Fibroblast of skin of left quadriceps (primary cell): ENCODE data around the gene TMEM213.

ENCODE experiments used
- DNase-seq, 2 experiments: peaks; one replicate each; pipeline ENCODE4 v3.0.0-alpha.2; 2013; ENCODE audit warnings: low read depth in 2 of 2

TMEM213 gene

GRCh38 chr7:138875794-138876193 is 78.0 kb downstream of the TMEM213 start:
- peak; percentile 37 to 51 for DNase-seq

GRCh38 chr7:138876326-138876725 is 78.5 kb downstream of the TMEM213 start:
- no peak for DNase-seq

- DNase-seq: no peak
Measured at GRCh38 chr7:138878051-138878450, 80.3 kb downstream of the TMEM213 start.

- no peak for DNase-seq
Measured at GRCh38 chr7:138878856-138879255, 81.1 kb downstream of the TMEM213 start.

- no peak for DNase-seq
Measured at GRCh38 chr7:138879356-138879755, 81.6 kb downstream of the TMEM213 start.

GRCh38 chr7:138880881-138881578 is 83.2 kb downstream of the TMEM213 start:
- DNase-seq: no peak

- DNase-seq: no peak
Measured at GRCh38 chr7:138881579-138882188, 83.9 kb downstream of the TMEM213 start.

GRCh38 chr7:138882249-138882648 is 84.5 kb downstream of the TMEM213 start:
- DNase-seq: no peak

GRCh38 chr7:138885383-138886147 is 87.8 kb downstream of the TMEM213 start:
- no peak for DNase-seq

GRCh38 chr7:138886501-138886917 is 88.7 kb downstream of the TMEM213 start:
- peak; percentile 49 to 59 for DNase-seq

GRCh38 chr7:138887085-138887710 is 89.4 kb downstream of the TMEM213 start:
- DNase-seq: no peak
